ENCODE results near the gene ABCA7.

GRCh38 chr19:1066251-1066747 is 26.4 kb downstream of the ABCA7 start:
- TF ChIP-seq CTCF (IDR thresholded peaks at IDR 0.05) = no peak
- TF ChIP-seq POLR2A (IDR thresholded peaks at IDR 0.05) = no peak
